GM19043 (cell line): ENCODE data around the gene GPR162.

Experiments
- ATAC-seq: cut with Tn5 transposase; IDR thresholded peaks from one replicate; pipeline ENCODE4 v1.9.1; 2021; ENCODE audit warnings: low read depth; ENCODE audit not compliant: unreplicated experiment

GPR162 gene

GRCh38 chr12:6820166-6820565, 1.5 kb upstream of the GPR162 start:
- no peak for ATAC-seq

- ATAC-seq, result no peak
These were observed 960 bp downstream of the GPR162 start for GRCh38 chr12:6822426-6823135.

GRCh38 chr12:6823182-6824084, 1.8 kb downstream of the GPR162 start:
- no peak for ATAC-seq

GRCh38 chr12:6824085-6824775, 2.6 kb downstream of the GPR162 start:
- no peak for ATAC-seq

GRCh38 chr12:6824901-6825381, 3.3 kb downstream of the GPR162 start:
- no peak for ATAC-seq

GRCh38 chr12:6825398-6826124, 3.9 kb downstream of the GPR162 start:
- ATAC-seq, result no peak

- no peak for ATAC-seq
These were observed 4.6 kb downstream of the GPR162 start for GRCh38 chr12:6826125-6826733.

- no peak for ATAC-seq
These were observed 5.3 kb downstream of the GPR162 start for GRCh38 chr12:6826734-6827436.

- ATAC-seq, result no peak
These were observed 5.9 kb downstream of the GPR162 start for GRCh38 chr12:6827437-6827911.

- ATAC-seq, result no peak
These were observed 6.6 kb downstream of the GPR162 start, which contains the start of gene P3H3 for GRCh38 chr12:6827982-6828780. TSS of gene P3H3 (plus strand) at chr12:6828407. CDS start at chr12:6828441, 34 bp downstream.

- no peak for ATAC-seq
These were observed 7.3 kb downstream of the GPR162 start for GRCh38 chr12:6828781-6829535.

- ATAC-seq, result no peak
These were observed 8.1 kb downstream of the GPR162 start for GRCh38 chr12:6829536-6830220.

GRCh38 chr12:6830286-6830890, 8.8 kb downstream of the GPR162 start:
- ATAC-seq, result no peak

- ATAC-seq, result no peak
These were observed 9.4 kb downstream of the GPR162 start for GRCh38 chr12:6830999-6831398.

GRCh38 chr12:6831450-6831995, 9.9 kb downstream of the GPR162 start:
- no peak for ATAC-seq

- ATAC-seq, result no peak
These were observed 10.5 kb downstream of the GPR162 start for GRCh38 chr12:6832125-6832524.
